HG03103 (cell line): ENCODE results near the gene CD99L2.
"Not testable (repeated sequence)": the region's sequence is repeated elsewhere in the genome, so short reads cannot be mapped to it uniquely, and the experiment has no call there.

Experiments
- ATAC-seq: cut with Tn5 transposase; IDR thresholded peaks from one replicate; pipeline ENCODE4 v1.9.1; 2021; ENCODE audit warnings: low read depth; ENCODE audit not compliant: unreplicated experiment

CD99L2 gene

DNA sequence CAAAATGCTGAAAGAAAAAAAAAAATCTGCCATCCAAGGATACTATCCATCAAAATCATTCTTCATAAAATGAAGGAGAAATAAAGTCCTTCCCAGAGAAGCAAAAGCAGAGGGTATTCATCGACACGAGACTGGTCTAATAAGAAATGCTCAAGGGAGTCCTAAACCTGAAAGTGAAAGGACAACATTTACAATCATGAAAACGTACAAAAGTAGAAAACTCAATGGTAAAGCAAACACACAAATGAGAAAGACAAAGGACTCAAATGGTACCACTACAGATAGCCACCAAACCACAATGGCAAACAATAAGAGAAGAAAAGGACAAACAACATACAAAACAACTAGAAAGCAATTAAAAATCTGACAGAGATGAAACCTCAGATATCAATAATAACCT is 41.0 kb downstream of the CD99L2 start:
- ATAC-seq, result no peak

DNA sequence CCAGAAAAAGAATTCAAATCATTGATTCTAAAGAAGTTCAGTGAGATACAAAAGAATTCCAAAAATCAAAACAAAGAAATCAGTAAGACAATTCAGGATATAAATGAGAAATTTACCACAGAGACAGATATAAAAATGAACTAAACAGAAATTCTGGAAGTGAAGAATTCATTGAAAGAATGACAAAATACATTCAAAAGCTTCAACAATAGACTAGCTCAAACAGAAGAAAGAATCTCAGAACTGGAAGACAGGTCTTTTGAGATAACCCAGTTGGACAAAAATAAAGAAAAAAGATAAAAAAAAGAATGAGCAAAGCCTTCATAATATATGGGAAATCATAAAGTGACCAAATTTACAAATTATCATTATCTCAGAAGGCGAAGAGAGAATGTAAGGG is 41.7 kb downstream of the CD99L2 start:
- ATAC-seq, result no peak

DNA sequence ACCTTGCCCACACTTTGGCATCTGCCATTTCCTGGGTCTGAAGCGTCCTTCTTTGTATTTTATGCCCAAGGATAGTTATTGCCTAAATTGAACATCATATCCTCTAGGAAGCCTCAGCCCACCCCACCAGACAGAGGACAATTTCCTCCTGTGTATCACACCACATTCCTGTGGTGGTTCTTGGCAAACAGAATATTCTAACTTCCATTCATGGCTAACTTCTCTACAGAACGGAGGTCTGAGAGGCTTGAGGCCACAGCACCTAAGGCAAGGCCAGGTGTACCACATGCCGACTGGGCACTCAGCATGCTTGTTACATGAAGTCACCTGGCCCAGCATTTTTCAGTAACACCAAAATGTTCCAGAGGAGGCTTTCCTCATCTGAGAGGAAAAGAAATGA is 42.4 kb downstream of the CD99L2 start:
- ATAC-seq, result no peak

GRCh38 chrX:150854856-150855255 is 43.6 kb downstream of the CD99L2 start:
- no peak for ATAC-seq

- no peak for ATAC-seq
These were observed 48.3 kb downstream of the CD99L2 start for GRCh38 chrX:150849996-150850720.

- peak; percentile 52 for ATAC-seq
These were observed 49.0 kb downstream of the CD99L2 start for GRCh38 chrX:150849486-150849885.

- no peak for ATAC-seq
These were observed 49.5 kb downstream of the CD99L2 start for GRCh38 chrX:150848914-150849365.

- no peak for ATAC-seq
These were observed 51.4 kb downstream of the CD99L2 start for GRCh38 chrX:150847088-150847487.

GRCh38 chrX:150846130-150846529 is 52.3 kb downstream of the CD99L2 start:
- no peak for ATAC-seq

DNA sequence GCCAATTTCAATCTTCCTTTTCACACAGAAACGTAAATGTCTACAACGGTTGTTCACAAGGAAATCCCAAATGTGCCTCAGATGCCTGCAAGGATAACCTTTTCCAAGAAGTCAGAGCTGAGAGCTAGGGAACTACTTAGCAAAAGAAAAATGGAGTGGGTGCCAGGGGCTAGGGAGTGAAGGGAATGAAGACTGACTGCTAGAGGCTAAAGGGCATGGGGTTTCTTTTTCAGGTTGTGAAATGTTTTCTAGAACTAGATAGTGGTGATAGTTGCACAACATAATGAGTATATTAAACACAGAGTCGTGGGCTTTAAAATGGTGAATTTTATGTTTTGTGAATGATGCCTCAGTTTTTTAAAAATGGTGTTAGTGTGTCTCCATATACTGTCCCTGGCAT is 53.4 kb downstream of the CD99L2 start:
- no peak for ATAC-seq

GRCh38 chrX:150844016-150844415 is 54.5 kb downstream of the CD99L2 start:
- no peak for ATAC-seq

DNA sequence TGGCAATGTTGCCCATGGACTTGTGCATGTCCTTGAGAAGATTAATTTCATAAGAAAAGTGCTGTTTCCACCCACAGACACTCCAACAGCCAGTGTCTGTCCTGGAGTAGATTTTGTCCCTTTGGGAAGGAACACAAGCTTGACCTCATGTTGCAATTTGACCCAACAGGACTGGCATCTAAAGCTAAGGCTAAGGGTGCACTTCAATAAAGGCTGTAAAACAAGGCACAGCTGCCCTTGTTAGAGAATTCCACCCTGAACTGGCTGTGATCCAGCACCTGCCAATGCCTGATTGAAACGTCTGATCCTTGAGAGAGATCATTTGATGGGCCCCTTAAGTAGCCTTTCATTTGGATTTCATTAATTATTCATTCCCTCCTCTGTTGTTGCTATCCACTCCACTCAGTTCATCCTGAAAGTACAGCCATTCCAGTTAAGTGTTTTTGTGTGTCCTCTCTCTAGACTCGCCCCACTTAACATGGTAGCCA is 56.2 kb downstream of the CD99L2 start:
- no peak for ATAC-seq

GRCh38 chrX:150841456-150842197 is 56.8 kb downstream of the CD99L2 start:
- ATAC-seq, result no peak

DNA sequence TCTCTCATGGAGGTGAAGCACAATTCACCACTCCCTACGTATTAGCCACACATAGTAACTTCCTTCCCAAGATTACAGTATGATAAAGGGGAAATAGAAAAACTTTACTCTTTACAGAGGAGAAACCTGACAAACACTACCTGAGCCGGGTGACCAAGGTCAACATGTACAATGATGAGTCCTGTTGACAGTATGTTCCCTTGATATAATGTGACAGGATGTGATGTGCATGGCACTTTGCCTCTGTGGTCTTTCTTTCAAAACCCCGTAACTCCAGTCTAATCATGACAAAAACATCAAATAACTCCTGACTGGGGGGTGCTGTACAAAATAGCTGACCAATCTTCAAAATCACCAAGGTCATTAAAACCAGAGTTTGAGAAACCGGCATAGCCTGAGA is 60.6 kb downstream of the CD99L2 start:
- no peak for ATAC-seq

DNA sequence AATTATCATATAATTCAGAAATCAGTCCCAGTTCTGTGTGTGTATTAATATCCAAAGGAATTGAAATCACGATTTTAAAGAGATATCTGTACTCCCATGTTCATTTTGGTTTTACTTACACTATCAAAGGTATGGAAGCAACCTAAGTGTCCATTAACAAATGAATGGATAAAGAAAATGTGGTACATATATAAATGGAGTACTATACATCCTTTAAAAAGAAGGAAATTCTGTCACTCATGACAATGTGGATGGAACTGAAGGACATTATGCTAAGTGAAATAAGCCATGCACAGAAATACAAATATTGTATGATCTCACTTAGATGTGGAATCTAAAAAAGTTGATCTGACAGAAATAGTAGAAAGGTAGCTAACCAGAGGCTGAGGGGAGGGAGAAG is 63.8 kb downstream of the CD99L2 start:
- ATAC-seq, result no peak

- no peak for ATAC-seq
These were observed 64.9 kb downstream of the CD99L2 start for GRCh38 chrX:150833454-150834056.

DNA sequence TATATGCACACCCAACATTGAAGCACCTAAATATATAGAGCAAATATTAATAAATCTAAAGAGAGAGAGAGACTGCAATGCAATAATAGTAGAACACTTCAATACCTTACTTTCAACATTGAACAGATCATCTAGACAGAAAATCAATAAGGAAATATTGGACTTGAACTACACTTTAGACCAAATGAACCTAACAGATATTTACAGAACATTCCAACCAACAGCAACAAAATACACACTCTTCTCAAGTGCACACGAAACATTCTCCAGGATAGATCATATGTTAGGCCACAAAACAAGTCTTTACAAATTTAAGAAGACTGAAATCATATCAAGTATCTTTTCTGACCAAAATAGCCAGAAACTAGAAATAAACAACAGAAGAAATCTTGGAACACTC is 66.6 kb downstream of the CD99L2 start:
- no peak for ATAC-seq

GRCh38 chrX:150828785-150829184 is 69.7 kb downstream of the CD99L2 start:
- ATAC-seq, result no peak

GRCh38 chrX:150824352-150824751 is 74.1 kb downstream of the CD99L2 start:
- ATAC-seq, result not testable (repeated sequence)

DNA sequence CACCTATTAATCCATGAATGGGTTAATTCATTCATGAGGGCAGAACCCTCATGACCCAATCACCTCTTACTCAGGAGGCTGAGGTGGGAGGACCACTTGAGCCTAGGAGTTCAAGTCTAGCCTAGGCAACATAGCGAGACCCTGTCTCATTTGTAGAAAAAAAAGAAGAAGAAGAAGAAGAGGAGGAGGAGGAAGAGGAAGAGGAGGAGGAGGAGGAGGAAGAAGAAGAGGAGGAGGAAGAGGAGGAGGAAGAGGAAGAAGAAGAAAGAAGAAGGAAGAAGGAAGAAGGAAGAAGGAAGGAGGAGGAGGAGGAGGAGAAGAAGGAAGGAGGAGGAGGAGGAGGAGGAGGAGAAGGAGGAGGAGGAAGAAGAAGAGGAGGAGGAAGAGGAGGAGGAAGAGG is 74.6 kb downstream of the CD99L2 start:
- not testable (repeated sequence) for ATAC-seq

DNA sequence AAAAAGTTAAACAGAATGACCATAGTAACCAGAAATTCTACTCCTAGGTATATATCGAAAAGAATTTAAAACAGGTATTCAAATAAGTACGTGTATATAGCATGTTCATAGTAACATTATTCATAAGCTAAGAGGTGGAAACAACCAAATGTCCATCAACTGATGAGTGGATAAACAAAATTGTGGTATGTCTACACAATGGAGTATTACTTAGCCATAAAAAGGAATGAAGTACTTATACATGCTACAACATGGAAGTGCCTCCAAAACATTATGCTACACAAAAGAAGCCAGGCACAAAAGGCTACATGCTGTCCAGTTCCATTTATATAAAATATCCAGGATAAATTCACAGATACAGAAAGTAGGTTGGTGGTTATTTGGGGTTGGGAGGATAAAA is 76.5 kb downstream of the CD99L2 start:
- no peak for ATAC-seq
